Loucy (cell line): ENCODE data around the gene UBFD1.

Source experiments
- CTCF ChIP-seq: fragments of 200-600 bp; sonication (generic); conservative IDR thresholded peaks from 2 replicates; pipeline ENCODE4 v1.5.1; 2014; ENCODE audit warnings: mild to moderate bottlenecking, antibody characterized with exemption, low read length
- EZH2phosphoT487 ChIP-seq: fragments of 200-600 bp; IDR thresholded peaks from 2 replicates; pipeline ENCODE4 v1.6.1; 2018; ENCODE audit warnings: antibody characterized with exemption, mild to moderate bottlenecking, moderate library complexity, borderline replicate concordance

- no peak for TF ChIP-seq CTCF
- no peak for TF ChIP-seq EZH2phosphoT487
Measured at GRCh38 chr16:23580391-23580790, 22.9 kb downstream of the UBFD1 start.
